GM18519 (cell line): ENCODE results near the gene MYO5B.

ENCODE experiments used
- ATAC-seq: cut with Tn5 transposase; IDR thresholded peaks from one replicate; pipeline ENCODE4 v1.9.1; 2021; ENCODE audit warnings: mild to moderate bottlenecking, moderate library complexity; ENCODE audit not compliant: unreplicated experiment, low FRiP score

The MYO5B gene

GRCh38 chr18:49976795-49977560 is 218.0 kb downstream of the MYO5B start:
- no peak for ATAC-seq

GRCh38 chr18:49976001-49976400 is 218.9 kb downstream of the MYO5B start:
- ATAC-seq: no peak

- no peak for ATAC-seq
These were observed 220.9 kb downstream of the MYO5B start for GRCh38 chr18:49974079-49974478.

- no peak for ATAC-seq
These were observed 221.4 kb downstream of the MYO5B start for GRCh38 chr18:49973592-49973991.

- ATAC-seq: no peak
These were observed 222.4 kb downstream of the MYO5B start for GRCh38 chr18:49972535-49972934.

GRCh38 chr18:49971462-49971861 is 223.5 kb downstream of the MYO5B start:
- ATAC-seq: no peak

GRCh38 chr18:49970319-49970718 is 224.6 kb downstream of the MYO5B start:
- ATAC-seq: no peak

- no peak for ATAC-seq
These were observed 226.2 kb downstream of the MYO5B start for GRCh38 chr18:49968644-49969309.

GRCh38 chr18:49967636-49968313 is 227.2 kb downstream of the MYO5B start:
- ATAC-seq: no peak

- ATAC-seq: no peak
These were observed 227.8 kb downstream of the MYO5B start for GRCh38 chr18:49967171-49967570.

GRCh38 chr18:49966090-49966489 is 228.9 kb downstream of the MYO5B start:
- no peak for ATAC-seq

- no peak for ATAC-seq
These were observed 231.7 kb downstream of the MYO5B start for GRCh38 chr18:49963217-49963616.

GRCh38 chr18:49961271-49961670 is 233.7 kb downstream of the MYO5B start:
- ATAC-seq: no peak

GRCh38 chr18:49960376-49960775 is 234.6 kb downstream of the MYO5B start:
- ATAC-seq: no peak

- ATAC-seq: no peak
These were observed 235.8 kb downstream of the MYO5B start for GRCh38 chr18:49959176-49959575.

GRCh38 chr18:49955263-49955662 is 239.7 kb downstream of the MYO5B start:
- no peak for ATAC-seq

- no peak for ATAC-seq
These were observed 241.6 kb downstream of the MYO5B start for GRCh38 chr18:49953391-49953790.

GRCh38 chr18:49949951-49950395 is 245.0 kb downstream of the MYO5B start:
- no peak for ATAC-seq

GRCh38 chr18:49948975-49949374 is 246.0 kb downstream of the MYO5B start:
- no peak for ATAC-seq

GRCh38 chr18:49944663-49945062 is 250.3 kb downstream of the MYO5B start:
- ATAC-seq: no peak

- ATAC-seq: no peak
These were observed 258.1 kb downstream of the MYO5B start for GRCh38 chr18:49936821-49937220.
